ENCODE measurements around the gene FRAS1. TPM values are rescaled to one million over a fixed set of nuclear protein-coding genes. Genes with fewer than 3 reads are reported as not detected.
"Not testable (repeated sequence)": the region's sequence is repeated elsewhere in the genome, so short reads cannot be mapped to it uniquely, and the experiment has no call there.

FRAS1 gene
- total and polyA plus RNA-seq, 9 donors: 0.16 to 5.3 (median 1.4) TPM

DNA sequence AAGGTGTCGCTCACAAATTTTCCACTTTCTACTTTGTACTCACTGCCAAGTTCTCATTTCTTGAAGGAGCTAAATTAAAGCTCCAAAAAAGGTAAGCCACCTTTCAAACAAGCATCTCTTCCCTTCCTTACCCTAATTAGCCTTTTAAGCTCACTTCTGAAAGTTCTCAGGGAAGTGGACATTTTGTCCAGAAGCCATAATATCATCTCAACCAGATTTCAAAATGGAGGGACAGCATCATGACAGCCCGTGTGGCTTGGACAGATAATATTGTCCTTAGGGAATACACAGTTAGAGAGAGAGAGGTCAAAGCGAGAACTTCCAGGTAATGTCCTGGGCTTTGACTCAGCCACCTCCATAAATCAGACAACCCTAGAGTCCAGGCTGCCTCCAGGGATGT, 400.6 kb downstream of the FRAS1 start:
- no peak overlapping the region for H3K4me3 ChIP-seq
- no peaks in the 10 kb centered on the region for H3K27me3 ChIP-seq
- H3K9me3 ChIP-seq: no peaks in the 10 kb centered on the region
- TF ChIP-seq EP300 (IDR thresholded peaks at IDR 0.05): no peak
- TF ChIP-seq POLR2A (IDR thresholded peaks at IDR 0.05): no peak
- TF ChIP-seq, protein P1, sequence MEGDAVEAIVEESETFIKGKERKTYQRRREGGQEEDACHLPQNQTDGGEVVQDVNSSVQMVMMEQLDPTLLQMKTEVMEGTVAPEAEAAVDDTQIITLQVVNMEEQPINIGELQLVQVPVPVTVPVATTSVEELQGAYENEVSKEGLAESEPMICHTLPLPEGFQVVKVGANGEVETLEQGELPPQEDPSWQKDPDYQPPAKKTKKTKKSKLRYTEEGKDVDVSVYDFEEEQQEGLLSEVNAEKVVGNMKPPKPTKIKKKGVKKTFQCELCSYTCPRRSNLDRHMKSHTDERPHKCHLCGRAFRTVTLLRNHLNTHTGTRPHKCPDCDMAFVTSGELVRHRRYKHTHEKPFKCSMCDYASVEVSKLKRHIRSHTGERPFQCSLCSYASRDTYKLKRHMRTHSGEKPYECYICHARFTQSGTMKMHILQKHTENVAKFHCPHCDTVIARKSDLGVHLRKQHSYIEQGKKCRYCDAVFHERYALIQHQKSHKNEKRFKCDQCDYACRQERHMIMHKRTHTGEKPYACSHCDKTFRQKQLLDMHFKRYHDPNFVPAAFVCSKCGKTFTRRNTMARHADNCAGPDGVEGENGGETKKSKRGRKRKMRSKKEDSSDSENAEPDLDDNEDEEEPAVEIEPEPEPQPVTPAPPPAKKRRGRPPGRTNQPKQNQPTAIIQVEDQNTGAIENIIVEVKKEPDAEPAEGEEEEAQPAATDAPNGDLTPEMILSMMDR (IDR thresholded peaks at IDR 0.05): no peak
- H3K36me3 ChIP-seq: no peaks in the 10 kb centered on the region
- no peak overlapping the region for H3K27ac ChIP-seq
- WGBS, 3 donors: 62 to 83% (median 79%) methylated on average over 3 of the region's 3 CpGs
- H3K4me1 ChIP-seq (ENCODE audit: insufficient read depth): no peaks in the 10 kb centered on the region
- intact Hi-C loops (cut with DNase I): no loop called here
- DNase-seq: no peak

DNA sequence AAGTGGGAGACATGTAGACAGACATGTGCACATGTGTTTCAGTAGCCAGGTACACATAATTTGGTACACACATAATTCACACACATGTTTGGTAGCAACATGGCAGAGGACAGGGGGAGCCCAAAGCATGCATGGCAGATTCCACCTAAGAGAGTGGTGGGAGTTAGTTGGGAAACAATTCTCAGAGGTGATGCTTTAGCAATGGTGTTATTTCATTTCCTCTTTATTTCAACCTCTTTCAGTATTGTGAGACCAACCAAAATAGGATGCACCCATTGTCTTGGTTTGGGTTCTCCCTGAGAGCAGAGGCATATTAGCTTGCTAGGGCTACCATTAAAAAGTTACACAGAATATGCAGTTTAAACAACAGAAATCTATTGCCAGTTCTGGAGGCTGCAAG, 402.2 kb downstream of the FRAS1 start:
- Histone ChIP-seq H3K27me3 (no peaks in the 10 kb centered on the region), H3K36me3 (no peaks in the 10 kb centered on the region), H3K4me3 (no peak overlapping the region), H3K27ac (no peak overlapping the region), H3K9me3 (no peaks in the 10 kb centered on the region), H3K4me1 (ENCODE audit: insufficient read depth) (no peaks in the 10 kb centered on the region)
- intact Hi-C loops (cut with DNase I): no loop called here
- no peak for DNase-seq
- TF ChIP-seq POLR2A (IDR thresholded peaks at IDR 0.05): no peak
- TF ChIP-seq, protein P1 (IDR thresholded peaks at IDR 0.05): no peak

DNA sequence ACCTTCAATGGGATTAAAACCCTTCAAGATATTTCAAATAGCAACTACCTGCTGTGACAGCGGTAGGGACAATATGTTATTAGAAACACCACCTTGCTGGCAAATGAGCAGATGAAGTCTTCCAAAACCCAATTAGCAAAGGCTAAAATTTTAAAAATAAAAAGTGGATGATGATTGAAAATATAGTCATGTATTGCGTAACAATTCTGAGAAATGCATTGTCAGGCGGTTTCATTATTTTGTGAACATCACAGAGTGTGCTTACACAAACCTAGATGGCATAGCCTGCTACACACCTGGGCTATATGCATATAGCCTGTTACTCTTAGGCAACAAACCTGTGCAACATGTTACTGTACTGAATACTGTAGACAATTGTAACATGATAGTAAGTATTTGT, 403.2 kb downstream of the FRAS1 start:
- DNase-seq: no peak
- intact Hi-C loops (cut with DNase I): no loop called here
- WGBS, 3 donors: 97 to 98% (median 97%) methylated on average over 3 of the region's 3 CpGs
- TF ChIP-seq EP300 (IDR thresholded peaks at IDR 0.05) (no peak), POLR2A (IDR thresholded peaks at IDR 0.05) (no peak)
- TF ChIP-seq, protein P1 (IDR thresholded peaks at IDR 0.05): no peak
- Histone ChIP-seq H3K27me3 (no peaks in the 10 kb centered on the region), H3K27ac (no peak overlapping the region), H3K4me3 (no peak overlapping the region), H3K4me1 (ENCODE audit: insufficient read depth) (no peaks in the 10 kb centered on the region), H3K36me3 (no peaks in the 10 kb centered on the region), H3K9me3 (no peaks in the 10 kb centered on the region)

DNA sequence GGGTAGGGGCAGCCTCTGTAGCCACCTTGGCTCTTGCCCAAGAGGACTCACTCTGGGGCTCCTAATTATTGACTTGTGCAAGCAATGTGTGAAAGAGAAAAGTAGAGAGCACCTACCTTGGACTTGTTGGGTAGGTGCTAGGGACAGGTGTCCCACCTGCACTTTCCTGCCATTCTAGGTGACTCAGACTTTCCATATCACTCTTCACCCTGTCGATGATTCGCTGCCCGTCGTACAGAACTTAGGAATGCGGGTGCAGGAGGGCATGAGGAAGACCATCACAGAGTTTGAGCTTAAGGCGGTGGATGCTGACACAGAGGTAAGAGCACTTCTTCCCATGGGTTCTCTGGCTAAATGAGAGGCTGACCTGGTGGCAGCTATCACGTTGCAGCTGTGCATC, 407.1 kb downstream of the FRAS1 start:
- Histone ChIP-seq H3K4me1 (ENCODE audit: insufficient read depth) (no peaks in the 10 kb centered on the region), H3K36me3 (no peaks in the 10 kb centered on the region), H3K9me3 (no peaks in the 10 kb centered on the region), H3K27ac (no peak overlapping the region), H3K4me3 (no peak overlapping the region), H3K27me3 (no peaks in the 10 kb centered on the region)
- intact Hi-C loops (cut with DNase I): no loop called here
- WGBS, 3 donors: 78 to 89% (median 88%) methylated on average over 7 of the region's 7 CpGs
- no peak for TF ChIP-seq POLR2A (IDR thresholded peaks at IDR 0.05)
- TF ChIP-seq EP300 (IDR thresholded peaks at IDR 0.05): no peak
- TF ChIP-seq, protein P1 (IDR thresholded peaks at IDR 0.05): no peak
- no peak for DNase-seq

DNA sequence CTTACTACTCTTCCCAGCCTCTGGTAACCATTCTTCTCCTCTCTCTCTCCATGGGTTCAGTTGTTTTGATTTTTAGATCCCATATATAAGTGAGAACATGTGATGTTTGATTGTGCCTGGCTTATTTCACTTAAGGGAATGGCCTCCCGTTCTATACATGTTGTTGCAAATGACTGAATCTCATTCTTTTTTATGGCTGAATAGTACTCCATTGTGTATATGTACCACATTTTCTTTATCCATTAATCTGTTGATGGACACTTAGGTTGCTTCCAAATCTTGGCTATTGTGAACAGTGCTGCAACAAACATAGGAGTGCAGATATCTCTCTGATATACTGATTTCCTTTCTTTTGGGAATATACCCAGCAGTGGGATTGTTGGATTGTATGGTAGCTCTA, 410.1 kb downstream of the FRAS1 start:
- H3K36me3 ChIP-seq; H3K27ac ChIP-seq; intact Hi-C loops (cut with DNase I); H3K27me3 ChIP-seq; H3K9me3 ChIP-seq; H3K4me3 ChIP-seq; H3K4me1 ChIP-seq (ENCODE audit: insufficient read depth); DNase-seq: not testable (repeated sequence)
- 0 to 94% (median 61%) methylated on average over 1 of the region's 1 CpG for WGBS, 3 donors

All from ovary (tissue), 9 donors.